Erythroblast (primary cell): ENCODE data around the gene JAK3.

ENCODE experiments used
- GATA1 ChIP-seq: IDR thresholded peaks from 2 replicates; pipeline ENCODE4 v1.6.1; 2011; ENCODE audit warnings: low read depth, mild to moderate bottlenecking, control low read depth, low read length, moderate library complexity
- POLR2A ChIP-seq: IDR thresholded peaks from 2 replicates; pipeline ENCODE4 v1.6.1; 2011; ENCODE audit warnings: mild to moderate bottlenecking, low read length

DNA sequence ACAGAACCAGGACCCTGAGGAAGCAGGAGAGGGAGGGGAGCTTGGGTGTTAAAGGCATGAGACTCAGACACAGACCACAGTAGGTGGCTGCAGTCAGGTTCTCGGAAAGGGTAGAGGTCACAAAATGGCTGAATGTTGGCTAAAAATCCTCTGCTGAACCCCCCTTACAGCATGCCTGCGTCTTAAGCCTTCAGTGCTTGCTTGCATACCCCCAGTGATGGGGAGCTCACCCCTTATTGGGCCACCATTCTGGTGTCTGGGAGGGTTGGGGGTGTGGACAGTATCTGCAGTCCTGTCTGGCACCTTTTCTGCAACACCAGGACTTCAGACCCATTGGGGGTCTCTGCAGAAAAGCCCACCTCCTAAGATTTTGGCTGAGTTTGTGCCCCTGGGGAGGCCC lies 67.0 kb downstream of the JAK3 start:
- TF ChIP-seq POLR2A (no peak), GATA1 (no peak)
